Gastrocnemius medialis (tissue), 4 donors: ENCODE results near the gene DHRS7B. TPM values are rescaled to one million over a fixed set of nuclear protein-coding genes. Genes with fewer than 3 reads are reported as not detected.

Experiments
- ATAC-seq, 2 donors: fragments of 150-250 bp; one replicate each; pipeline ENCODE4 v1.9.1; 2016
- DNase-seq, 2 donors: peaks; one replicate each; pipeline ENCODE4 v3.0.0-alpha.2; 2019
- H3K27ac ChIP-seq, 4 donors: fragments of 200-600 bp; sonication (generic); 1 replicate in 1 of 4; 2 replicates in 3 of 4; pipeline ENCODE4 v1.5.1; 2016 to 2018; ENCODE audit warnings: mild to moderate bottlenecking in 2 of 4, moderate library complexity in 1 of 4
- H3K27me3 ChIP-seq, 3 donors: fragments of 200-600 bp; sonication (generic) in 2 of 3; 1 replicate in 1 of 3; 2 replicates in 2 of 3; pipeline versions ENCODE4 v1.5.1 to v1.6.0; 2016 to 2019; ENCODE audit warnings: mild to moderate bottlenecking in 1 of 3, moderate library complexity in 1 of 3
- H3K36me3 ChIP-seq, 2 donors: fragments of 200-600 bp; sonication (generic) in 1 of 2; one replicate each; pipeline ENCODE4 v1.5.1; 2017 to 2018
- H3K4me1 ChIP-seq, 2 donors: fragments of 200-600 bp; sonication (generic) in 1 of 2; one replicate each; pipeline ENCODE4 v1.5.1; 2016 to 2017; ENCODE audit warnings: mild to moderate bottlenecking in 2 of 2
- H3K4me3 ChIP-seq, 4 donors: fragments of 200-600 bp; sonication (generic) in 3 of 4; 1 replicate in 1 of 4; 2 replicates in 3 of 4; pipeline ENCODE4 v1.5.1; 2016 to 2019; ENCODE audit warnings: mild to moderate bottlenecking in 2 of 4
- H3K9me3 ChIP-seq, 3 donors: fragments of 200-600 bp; sonication (generic) in 2 of 3; 1 replicate in 1 of 3; 2 replicates in 2 of 3; pipeline ENCODE4 v1.5.1; 2016 to 2019
- POLR2A ChIP-seq, 2 donors: fragments of 450-650 bp; IDR thresholded peaks; one replicate each; pipeline ENCODE4 v1.6.1; 2017; ENCODE audit warnings: antibody characterized with exemption in 2 of 2, mild to moderate bottlenecking in 2 of 2, moderate library complexity in 2 of 2
- in situ Hi-C, 4 donors: fragments of 200-750 bp; cut with MboI; loops; one replicate each; pipeline versions ENCODE4 v1.15.0 to v1.8.0; 2017; ENCODE audit warnings: low sequenced_read_pairs in 4 of 4
- intact Hi-C: fragments of 100-400 bp; cut with DNase I; formaldehyde crosslinking; loops from one replicate; pipeline ENCODE4 v1.15.1; 2023; ENCODE audit warnings: low total_unique reads
- total RNA-seq, 4 donors: library from RNA; depleted of rRNA; stranded (reverse); fragments of >200 nt; gene quantifications; one replicate each; pipeline versions ENCODE4 v1.1.0 to v1.2.3, GENCODE V29; 2016
- TF ChIP-seq, protein P1 (sequence below), 5 experiments: fragments of 450-650 bp in 3 of 5; fragments of 200-600 bp in 2 of 5; sonication (generic) in 2 of 5; IDR thresholded peaks in 4 of 5; conservative IDR thresholded peaks in 1 of 5; 1 replicate in 4 of 5; 2 replicates in 1 of 5; pipeline ENCODE4 v1.5.1; 2016 to 2019; ENCODE audit warnings: antibody characterized with exemption in 5 of 5, mild to moderate bottlenecking in 3 of 5, moderate library complexity in 3 of 5

Gene DHRS7B
- total RNA-seq, 4 donors from 2014 or later, result 35.7 to 73.2 (median 43.2) TPM

DNA sequence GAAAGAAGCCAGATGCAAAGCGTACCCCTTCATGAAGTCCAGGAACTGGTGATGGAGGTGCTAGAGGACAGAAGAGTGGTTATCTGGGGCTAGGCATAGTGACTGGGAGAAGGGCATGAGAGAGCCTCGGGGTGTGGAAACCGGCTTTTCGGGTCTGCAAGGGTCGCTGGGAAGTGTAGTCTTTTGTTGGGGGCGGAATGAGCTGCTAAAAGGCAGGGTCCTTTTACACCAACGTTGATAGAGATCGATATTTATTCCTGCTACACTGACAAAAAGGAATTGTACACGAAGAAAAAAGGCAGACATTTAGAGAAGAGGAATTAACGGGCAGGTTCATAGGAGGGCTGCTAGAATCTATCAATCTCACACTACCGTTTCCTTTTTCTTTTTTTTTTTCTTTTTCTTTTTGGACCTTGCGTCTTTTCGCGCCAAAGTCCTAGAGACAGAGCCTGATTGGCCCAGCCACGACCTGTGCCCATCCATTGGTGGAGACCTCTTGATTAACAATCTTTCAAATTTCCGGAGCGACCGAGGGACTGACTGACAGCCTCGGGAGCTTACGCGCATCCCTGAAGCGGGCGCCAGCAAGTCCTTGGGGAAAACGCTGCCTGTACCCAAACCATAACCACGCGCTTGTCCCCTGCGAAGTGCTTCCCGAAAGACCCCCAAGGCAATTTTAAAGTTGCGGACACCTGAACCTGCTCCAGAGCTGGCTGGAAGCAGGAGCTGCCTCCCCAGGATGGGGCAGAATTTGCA is 27.7 kb upstream of the DHRS7B start:
- Histone ChIP-seq H3K27me3 (no peaks in the 10 kb centered on the region), H3K4me1 (peaks cover 12 to 18% of the 10 kb centered on the region in 2 donors), H3K4me3 (peak overlapping the region; percentile 50 to 76 (median 53)), H3K36me3 (no peaks in the 10 kb centered on the region), H3K27ac (peak overlapping the region in 1 of 4 donors; percentile 25), H3K9me3 (no peaks in the 10 kb centered on the region)
- DNase-seq, result peak; percentile 22 to 39
- in situ Hi-C loops, result no loop called here
- TF ChIP-seq, protein P1, sequence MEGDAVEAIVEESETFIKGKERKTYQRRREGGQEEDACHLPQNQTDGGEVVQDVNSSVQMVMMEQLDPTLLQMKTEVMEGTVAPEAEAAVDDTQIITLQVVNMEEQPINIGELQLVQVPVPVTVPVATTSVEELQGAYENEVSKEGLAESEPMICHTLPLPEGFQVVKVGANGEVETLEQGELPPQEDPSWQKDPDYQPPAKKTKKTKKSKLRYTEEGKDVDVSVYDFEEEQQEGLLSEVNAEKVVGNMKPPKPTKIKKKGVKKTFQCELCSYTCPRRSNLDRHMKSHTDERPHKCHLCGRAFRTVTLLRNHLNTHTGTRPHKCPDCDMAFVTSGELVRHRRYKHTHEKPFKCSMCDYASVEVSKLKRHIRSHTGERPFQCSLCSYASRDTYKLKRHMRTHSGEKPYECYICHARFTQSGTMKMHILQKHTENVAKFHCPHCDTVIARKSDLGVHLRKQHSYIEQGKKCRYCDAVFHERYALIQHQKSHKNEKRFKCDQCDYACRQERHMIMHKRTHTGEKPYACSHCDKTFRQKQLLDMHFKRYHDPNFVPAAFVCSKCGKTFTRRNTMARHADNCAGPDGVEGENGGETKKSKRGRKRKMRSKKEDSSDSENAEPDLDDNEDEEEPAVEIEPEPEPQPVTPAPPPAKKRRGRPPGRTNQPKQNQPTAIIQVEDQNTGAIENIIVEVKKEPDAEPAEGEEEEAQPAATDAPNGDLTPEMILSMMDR (IDR thresholded peaks at IDR 0.05 in 4 of 5, conservative IDR thresholded peaks at IDR 0.05 in 1 of 5), result no peak
- no peak for TF ChIP-seq POLR2A (IDR thresholded peaks at IDR 0.05)
- intact Hi-C loops, result no loop called here
- peak; percentile 46 to 53 for ATAC-seq

DNA sequence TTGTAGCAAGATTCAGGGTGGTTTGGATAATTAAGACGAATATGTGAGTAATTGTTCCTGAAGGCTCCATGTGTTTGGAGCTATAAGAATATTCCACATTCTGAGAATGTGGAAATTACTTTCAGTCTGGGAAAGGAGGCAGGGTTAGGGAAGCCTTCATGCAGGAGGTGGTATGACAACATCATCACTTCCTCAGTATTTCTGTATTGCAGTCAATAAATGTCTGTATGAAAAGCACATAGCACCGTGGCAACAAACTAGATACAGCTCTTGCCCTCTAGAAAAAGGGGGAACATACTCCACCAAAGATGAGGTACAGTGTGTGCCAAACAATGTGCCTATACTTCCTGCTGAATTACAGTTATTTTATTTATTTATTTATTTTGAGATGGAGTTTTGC is 26.1 kb upstream of the DHRS7B start:
- H3K36me3 ChIP-seq, result no peaks in the 10 kb centered on the region
- ATAC-seq (no peak), DNase-seq (no peak)
- in situ Hi-C loops, result loop anchor here in 2 of 4 donors (25.0 kb wide), 2 partner anchors 412 to 437 kb away; no protein-coding TSS in a partner anchor
- intact Hi-C loops, result no loop called here
- TF ChIP-seq, protein P1 (IDR thresholded peaks at IDR 0.05 in 4 of 5, conservative IDR thresholded peaks at IDR 0.05 in 1 of 5), result no peak
- no peak for TF ChIP-seq POLR2A (IDR thresholded peaks at IDR 0.05)
- no peaks in the 10 kb centered on the region for H3K27me3 ChIP-seq
- no peaks in the 10 kb centered on the region for H3K9me3 ChIP-seq
- no peak overlapping the region for H3K4me3 ChIP-seq
- peak overlapping the region in 3 of 4 donors; percentile 8 to 82 (median 68) for H3K27ac ChIP-seq
- peaks cover 12 to 18% of the 10 kb centered on the region in 2 donors for H3K4me1 ChIP-seq

DNA sequence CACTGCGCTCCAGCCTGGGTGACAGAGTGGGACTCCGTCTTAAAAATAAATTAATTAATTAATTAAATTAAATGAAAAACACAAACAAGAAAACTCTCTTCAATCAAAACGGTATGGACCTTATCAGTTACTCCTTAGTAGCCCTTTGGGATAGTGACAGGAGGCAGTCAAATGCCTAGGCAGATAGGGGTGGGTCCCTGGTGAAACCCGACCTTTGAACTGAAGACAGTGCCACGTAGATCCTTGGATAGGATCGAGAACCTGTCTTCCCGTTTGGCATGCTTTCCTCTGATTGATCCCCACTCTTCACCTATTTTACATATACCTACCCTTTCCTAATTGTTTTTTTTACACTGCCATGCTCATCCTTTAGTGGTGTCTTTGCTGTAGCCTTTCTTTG is 22.2 kb upstream of the DHRS7B start:
- Histone ChIP-seq H3K9me3 (no peaks in the 10 kb centered on the region), H3K27ac (no peak overlapping the region), H3K36me3 (no peaks in the 10 kb centered on the region), H3K4me1 (peaks cover 10 to 14% of the 10 kb centered on the region in 2 donors), H3K27me3 (no peaks in the 10 kb centered on the region), H3K4me3 (no peak overlapping the region)
- ATAC-seq (no peak), DNase-seq (no peak)
- TF ChIP-seq, protein P1 (IDR thresholded peaks at IDR 0.05 in 4 of 5, conservative IDR thresholded peaks at IDR 0.05 in 1 of 5), result no peak
- TF ChIP-seq POLR2A (IDR thresholded peaks at IDR 0.05), result no peak
- intact Hi-C loops, result no loop called here
- in situ Hi-C loops, result loop anchor here in 2 of 4 donors (25.0 kb wide), 2 partner anchors 408 to 433 kb away; no protein-coding TSS in a partner anchor

DNA sequence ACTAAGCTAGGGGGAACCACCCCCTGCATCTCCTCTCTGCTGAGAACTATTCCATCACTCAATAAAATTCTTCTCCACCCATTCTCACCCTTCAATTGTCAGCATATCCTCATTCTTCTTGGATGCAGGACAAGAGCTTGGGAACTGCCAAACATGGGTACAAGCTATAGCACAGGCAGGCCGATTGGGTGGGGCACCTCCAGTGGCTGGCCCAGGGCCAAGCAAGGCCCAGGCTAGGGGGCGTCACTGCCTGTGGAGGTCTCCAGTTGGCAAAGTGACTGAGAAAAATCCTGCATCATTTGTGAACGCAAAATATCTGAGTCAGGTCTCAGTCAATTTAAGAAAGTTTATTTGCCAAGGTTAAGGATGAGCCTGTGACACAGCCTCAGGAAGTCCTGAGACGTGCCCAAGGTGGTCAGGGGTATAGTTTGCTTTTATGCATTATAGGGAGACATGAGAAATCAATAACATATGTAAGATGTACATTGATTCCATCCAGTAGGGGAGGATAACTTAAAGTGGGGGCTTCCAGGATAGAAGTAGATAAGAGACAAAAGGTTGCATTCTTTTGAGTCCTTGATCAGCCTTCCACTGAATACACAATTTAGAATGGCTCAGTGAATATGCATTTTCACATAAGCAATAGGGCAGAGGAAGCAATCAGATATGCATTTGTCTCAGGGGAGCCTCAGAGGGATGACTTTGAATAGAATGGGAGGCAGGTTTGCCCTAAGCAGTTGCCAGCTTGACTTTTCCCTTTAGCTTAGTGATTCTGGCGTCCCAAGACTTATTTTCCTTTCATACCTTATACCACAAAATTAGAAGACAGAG is 21.5 kb upstream of the DHRS7B start:
- no peaks in the 10 kb centered on the region for H3K36me3 ChIP-seq
- intact Hi-C loops, result no loop called here
- in situ Hi-C loops, result loop anchor here in 2 of 4 donors (25.0 kb wide), 2 partner anchors 407 to 432 kb away; no protein-coding TSS in a partner anchor

More for the DNA sequence above, 21.5 kb upstream of the DHRS7B start:
- no peak for ATAC-seq
- Histone ChIP-seq H3K27me3 (no peaks in the 10 kb centered on the region), H3K4me3 (no peak overlapping the region), H3K4me1 (peaks cover 9 to 10% of the 10 kb centered on the region in 2 donors), H3K9me3 (no peaks in the 10 kb centered on the region), H3K27ac (no peak overlapping the region)
- TF ChIP-seq, protein P1 (IDR thresholded peaks at IDR 0.05 in 4 of 5, conservative IDR thresholded peaks at IDR 0.05 in 1 of 5), result no peak
- no peak for TF ChIP-seq POLR2A (IDR thresholded peaks at IDR 0.05)
- no peak for DNase-seq
